ENCODE results near the gene MUC13.

Gene MUC13

GRCh38 chr3:124942613-124943012, 8.1 kb upstream of the MUC13 start:
- DNase-seq, result no peak

- DNase-seq, result no peak
Measured at GRCh38 chr3:124941771-124942170, 7.2 kb upstream of the MUC13 start.

- DNase-seq, result no peak
Measured at GRCh38 chr3:124939661-124940060, 5.1 kb upstream of the MUC13 start.

GRCh38 chr3:124938896-124939295, 4.3 kb upstream of the MUC13 start:
- no peak for DNase-seq

- DNase-seq, result no peak
Measured at GRCh38 chr3:124937049-124937448, 2.5 kb upstream of the MUC13 start.

GRCh38 chr3:124935794-124936542, 1.4 kb upstream of the MUC13 start:
- no peak for DNase-seq

- DNase-seq, result no peak
Measured at GRCh38 chr3:124935264-124935663, 713 bp upstream of the MUC13 start.

- peak; percentile 40 for DNase-seq
Measured at GRCh38 chr3:124928333-124929202, 6.0 kb downstream of the MUC13 start.

GRCh38 chr3:124927574-124928045, 6.9 kb downstream of the MUC13 start:
- no peak for DNase-seq

GRCh38 chr3:124926426-124927101, 8.0 kb downstream of the MUC13 start:
- DNase-seq, result no peak

GRCh38 chr3:124924741-124925140, 9.8 kb downstream of the MUC13 start:
- no peak for DNase-seq

GRCh38 chr3:124923833-124924232, 10.7 kb downstream of the MUC13 start:
- no peak for DNase-seq

GRCh38 chr3:124920718-124921117, 13.8 kb downstream of the MUC13 start:
- DNase-seq, result no peak

- DNase-seq, result no peak
Measured at GRCh38 chr3:124919756-124920155, 14.8 kb downstream of the MUC13 start.

- no peak for DNase-seq
Measured at GRCh38 chr3:124918524-124918923, 16.0 kb downstream of the MUC13 start.

- no peak for DNase-seq
Measured at GRCh38 chr3:124916837-124917409, 17.6 kb downstream of the MUC13 start.

GRCh38 chr3:124915254-124915653, 19.3 kb downstream of the MUC13 start:
- no peak for DNase-seq

GRCh38 chr3:124907957-124908356, 26.6 kb downstream of the MUC13 start:
- DNase-seq, result no peak

- no peak for DNase-seq
Measured at GRCh38 chr3:124904835-124905492, 29.6 kb downstream of the MUC13 start.

- no peak for DNase-seq
Measured at GRCh38 chr3:124903896-124904834, 30.4 kb downstream of the MUC13 start.

- no peak for DNase-seq
Measured at GRCh38 chr3:124896824-124897526, 37.6 kb downstream of the MUC13 start.
